Activated naive CD8-positive, alpha-beta T cell treated with anti-CD3 and anti-CD28 coated beads, Interleukin-2, amount 50 U/mL, for 16 hours (primary cell): ENCODE data around the gene TNPO1.
"Not testable (repeated sequence)": the region's sequence is repeated elsewhere in the genome, so short reads cannot be mapped to it uniquely, and the experiment has no call there.

Experiments used
- DNase-seq: peaks from one replicate; pipeline ENCODE4 v3.0.0-alpha.2; 2020; ENCODE audit warnings: low read depth, low spot score

The TNPO1 gene

GRCh38 chr5:72816284-72817075, at the start of gene TNPO1:
Gene TNPO1 (plus strand): TSS chr5:72816661. CDS start chr5:72816738, 77 bp downstream.
- peak; percentile 62 for DNase-seq

GRCh38 chr5:72767289-72768010, 49.0 kb upstream of the TNPO1 start:
- DNase-seq: no peak

- no peak for DNase-seq
Measured at GRCh38 chr5:72770266-72770665, 46.2 kb upstream of the TNPO1 start.

- no peak for DNase-seq
Measured at GRCh38 chr5:72776684-72777083, 39.8 kb upstream of the TNPO1 start.

GRCh38 chr5:72779520-72779919, 36.9 kb upstream of the TNPO1 start:
- DNase-seq: no peak

GRCh38 chr5:72783354-72783753, 33.1 kb upstream of the TNPO1 start:
- DNase-seq: no peak

- DNase-seq: no peak
Measured at GRCh38 chr5:72784129-72784528, 32.3 kb upstream of the TNPO1 start.

GRCh38 chr5:72785801-72786200, 30.7 kb upstream of the TNPO1 start:
- no peak for DNase-seq

GRCh38 chr5:72786676-72787075, 29.8 kb upstream of the TNPO1 start:
- no peak for DNase-seq

- DNase-seq: no peak
Measured at GRCh38 chr5:72788866-72789505, 27.5 kb upstream of the TNPO1 start.

GRCh38 chr5:72790186-72790585, 26.3 kb upstream of the TNPO1 start:
- DNase-seq: no peak

- DNase-seq: not testable (repeated sequence)
Measured at GRCh38 chr5:72792662-72793061, 23.8 kb upstream of the TNPO1 start.

GRCh38 chr5:72796001-72796400, 20.5 kb upstream of the TNPO1 start:
- no peak for DNase-seq

GRCh38 chr5:72799721-72800120, 16.7 kb upstream of the TNPO1 start:
- no peak for DNase-seq

- not testable (repeated sequence) for DNase-seq
Measured at GRCh38 chr5:72808637-72809036, 7.8 kb upstream of the TNPO1 start.

- no peak for DNase-seq
Measured at GRCh38 chr5:72811849-72812248, 4.6 kb upstream of the TNPO1 start.

GRCh38 chr5:72812488-72812887, 4.0 kb upstream of the TNPO1 start:
- no peak for DNase-seq

- DNase-seq: no peak
Measured at GRCh38 chr5:72814104-72814503, 2.4 kb upstream of the TNPO1 start.

GRCh38 chr5:72814864-72815263, 1.6 kb upstream of the TNPO1 start:
- no peak for DNase-seq

GRCh38 chr5:72815580-72816283, 729 bp upstream of the TNPO1 start:
- DNase-seq: no peak

GRCh38 chr5:72817076-72817481, 618 bp downstream of the TNPO1 start:
- no peak for DNase-seq
